LNCAP (cell line): ENCODE measurements around the gene FGR.
A peak's percentile ranks its signal among the peaks of the same experiment; 100 is the strongest.

Experiments
- CTCF ChIP-seq: fragments of 450-650 bp; IDR thresholded peaks from 2 replicates; pipeline ENCODE4 v1.5.1; 2017; ENCODE audit warnings: mild to moderate bottlenecking

The FGR gene

DNA sequence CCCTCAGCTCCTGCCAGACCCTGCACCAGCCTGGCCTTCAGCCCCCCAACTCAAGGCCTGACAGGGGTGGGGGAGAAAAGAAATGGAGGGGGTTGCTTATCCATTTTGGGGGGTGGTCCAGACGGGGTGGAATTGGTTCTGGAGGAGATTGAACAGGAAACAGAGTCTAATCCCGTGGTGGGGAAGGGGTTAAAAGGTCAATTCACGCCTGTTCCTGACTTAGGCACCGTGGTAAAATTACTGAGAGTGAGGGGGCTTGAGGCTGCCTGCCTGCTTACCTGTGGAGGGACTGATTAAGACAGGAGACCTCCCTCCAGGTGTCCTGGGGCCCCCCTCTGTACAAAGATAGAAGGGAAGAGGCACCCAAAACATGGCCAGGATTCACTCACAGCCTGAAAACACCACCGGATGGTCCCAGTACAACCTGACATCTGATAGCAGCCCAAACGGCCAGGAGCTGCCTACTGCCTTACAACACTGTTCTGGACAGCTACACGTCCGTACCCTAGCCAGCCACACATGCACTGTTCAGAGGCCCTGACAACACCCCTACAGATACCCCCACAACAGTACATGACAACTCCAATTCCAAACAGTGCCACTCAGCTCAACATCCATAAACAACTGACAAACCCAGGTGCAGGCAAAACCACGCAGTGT, 62.8 kb downstream of the FGR start:
- no peak for TF ChIP-seq CTCF

GRCh38 chr1:27571439-27572018, 63.5 kb downstream of the FGR start:
- TF ChIP-seq CTCF, result no peak

GRCh38 chr1:27570784-27571183, 64.2 kb downstream of the FGR start:
- TF ChIP-seq CTCF, result no peak

DNA sequence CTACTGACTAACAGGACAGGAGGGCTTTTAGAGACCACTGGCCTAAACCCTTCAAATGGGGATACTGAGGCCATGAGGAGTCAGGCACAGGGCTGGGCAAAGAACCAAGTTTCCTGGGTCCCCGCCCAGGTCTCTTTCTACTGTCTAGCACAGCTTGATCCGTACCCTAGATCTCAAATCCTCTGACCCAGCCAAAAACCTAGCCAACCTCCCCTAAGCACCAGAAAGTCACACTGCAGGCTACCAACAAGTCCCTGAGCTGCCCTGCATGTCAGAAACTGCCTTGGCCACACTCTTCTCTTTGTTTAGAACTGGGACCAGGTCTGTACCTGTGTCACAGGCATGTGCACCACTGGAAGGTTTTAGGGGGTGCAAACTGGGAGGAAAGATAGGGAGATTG, 64.6 kb downstream of the FGR start:
- TF ChIP-seq CTCF, result no peak

DNA sequence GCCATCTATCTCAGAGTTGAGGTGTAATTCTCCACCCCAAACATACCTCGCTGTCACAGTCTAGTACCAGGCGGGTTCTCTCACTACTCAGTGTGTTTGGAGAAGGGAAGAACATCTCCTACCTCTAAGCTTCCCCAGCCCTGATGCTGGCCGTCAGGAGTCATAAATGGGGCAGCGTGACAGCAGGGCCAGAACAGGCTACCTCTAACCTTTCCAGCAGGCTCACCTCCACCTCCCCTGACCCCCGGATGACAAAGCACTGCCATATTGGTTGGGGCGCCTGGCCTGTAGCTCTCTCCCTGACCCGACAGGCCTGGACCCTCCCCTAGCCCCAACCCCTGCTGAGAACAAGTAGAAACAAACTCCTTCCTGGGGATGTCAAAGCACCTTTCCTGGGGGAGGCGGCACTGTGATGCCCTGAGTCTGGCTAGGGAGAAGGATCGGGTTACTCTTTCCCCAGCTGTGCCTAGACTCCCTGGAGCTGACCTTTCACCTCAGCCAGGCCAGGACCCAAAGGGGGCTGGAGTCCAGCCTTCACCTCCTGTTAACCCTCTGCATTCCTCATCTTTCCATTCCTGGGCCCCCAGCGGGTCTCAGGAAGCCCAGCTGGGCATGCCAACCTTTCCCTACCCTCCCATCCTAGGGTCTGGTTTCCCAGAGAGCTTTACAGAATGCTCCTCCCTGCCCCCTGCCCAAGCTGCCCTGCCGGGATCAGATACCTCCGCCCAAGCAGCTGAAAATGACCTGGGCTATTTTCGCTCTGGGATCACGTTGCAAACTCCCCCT, 65.3 kb downstream of the FGR start:
- no peak for TF ChIP-seq CTCF

DNA sequence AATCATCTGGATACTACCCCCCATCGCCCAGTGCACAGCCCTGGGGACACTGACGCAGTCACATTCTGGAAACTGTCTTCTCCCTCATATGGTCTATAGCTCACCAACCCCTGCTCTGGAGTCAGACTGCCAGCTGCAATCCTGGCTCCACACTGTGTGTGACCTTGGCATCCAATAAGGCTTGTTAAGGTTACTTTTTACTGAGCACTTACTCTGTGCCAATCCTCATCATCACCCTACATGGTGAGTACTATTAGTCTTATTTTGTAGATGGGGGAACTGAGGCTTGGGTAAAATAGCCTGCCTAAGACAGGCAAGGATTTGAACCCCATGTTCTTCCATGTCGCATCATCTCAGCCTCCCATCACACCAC, 65.9 kb downstream of the FGR start:
- TF ChIP-seq CTCF, result no peak

DNA sequence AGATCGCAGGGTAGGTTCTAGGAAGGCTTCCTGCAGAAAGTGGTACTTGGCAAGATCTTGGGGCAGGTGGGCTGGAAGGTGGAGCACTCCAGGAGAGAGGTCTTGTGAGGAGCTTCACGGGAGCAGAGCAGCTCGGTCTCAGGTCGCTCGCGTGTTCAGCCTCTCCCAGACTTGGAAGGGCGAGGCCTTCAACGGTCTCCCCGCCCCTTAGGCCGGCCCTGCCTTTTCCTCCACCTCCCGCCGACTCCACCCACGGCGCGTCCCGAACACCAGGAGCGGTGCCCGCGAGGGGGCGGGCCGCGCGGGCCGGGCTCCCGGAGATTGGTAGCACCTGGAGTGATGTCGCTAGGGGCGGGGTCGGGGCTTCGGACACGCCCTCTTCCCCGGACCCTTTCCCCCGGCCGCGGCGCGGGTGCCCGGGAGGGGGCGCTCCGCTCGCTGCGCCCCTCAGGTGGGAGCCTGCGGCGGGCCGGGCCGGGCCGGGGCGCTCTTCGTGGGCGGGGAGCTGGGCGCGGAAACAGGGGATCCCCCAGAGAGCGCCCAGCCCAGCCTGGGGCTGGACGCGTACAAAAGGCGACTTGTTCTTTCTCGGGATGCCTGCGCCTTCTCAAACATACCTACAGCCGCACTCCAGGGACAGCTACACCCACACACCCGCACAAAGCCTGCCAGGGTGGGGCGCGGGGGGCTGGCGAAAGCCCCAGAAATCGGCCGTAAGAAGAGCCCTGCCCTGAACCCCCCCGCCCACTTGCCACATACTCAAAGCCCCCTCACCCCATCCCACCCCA, 66.5 kb downstream of the FGR start:
- TF ChIP-seq CTCF, result peak; percentile 94
